ENCODE results near the gene IMPDH1.
A peak's percentile ranks its signal among the peaks of the same experiment; 100 is the strongest.

The IMPDH1 gene

DNA sequence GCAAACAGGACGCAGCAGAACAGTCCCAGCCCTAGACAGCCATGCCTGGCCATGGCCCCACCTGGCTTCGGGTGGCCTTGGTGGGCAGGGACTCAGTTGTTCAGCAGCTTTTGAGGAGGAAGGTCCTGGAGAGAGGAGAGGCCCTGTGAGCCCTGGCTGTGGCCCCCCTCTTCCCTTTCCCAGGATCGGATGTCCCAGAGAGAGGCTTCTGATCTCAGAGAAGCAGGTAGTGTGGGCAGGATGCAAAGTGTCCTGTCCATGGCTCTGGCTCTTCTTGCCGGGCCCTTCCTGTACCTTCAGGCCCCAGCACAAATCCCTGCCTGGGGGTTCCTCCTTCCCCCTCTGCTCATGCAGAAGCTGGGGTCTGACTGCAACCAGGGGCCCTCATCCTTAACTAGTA, 49.8 kb downstream of the IMPDH1 start:
- no peak for FAIRE-seq

DNA sequence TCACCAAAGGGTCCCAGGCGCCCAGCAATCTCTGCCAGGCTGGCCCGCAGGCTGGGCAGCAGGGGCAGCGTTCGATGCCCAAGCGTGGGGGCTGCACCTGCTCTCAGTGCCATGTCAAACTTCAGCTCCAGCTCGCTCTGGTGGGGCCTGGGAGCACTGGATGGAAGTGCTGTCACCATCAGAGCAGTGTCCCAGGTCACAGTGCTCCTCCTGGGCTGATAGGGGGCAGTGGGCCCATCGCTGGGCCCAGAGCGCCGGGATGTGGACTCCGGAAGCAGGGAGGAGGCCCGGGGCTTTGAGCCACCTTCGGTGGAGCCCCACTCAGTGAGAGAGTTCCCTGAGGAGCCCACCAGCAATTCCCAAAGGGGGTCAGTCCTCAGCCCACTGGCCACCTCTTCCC, 50.4 kb downstream of the IMPDH1 start:
- no peak for FAIRE-seq

DNA sequence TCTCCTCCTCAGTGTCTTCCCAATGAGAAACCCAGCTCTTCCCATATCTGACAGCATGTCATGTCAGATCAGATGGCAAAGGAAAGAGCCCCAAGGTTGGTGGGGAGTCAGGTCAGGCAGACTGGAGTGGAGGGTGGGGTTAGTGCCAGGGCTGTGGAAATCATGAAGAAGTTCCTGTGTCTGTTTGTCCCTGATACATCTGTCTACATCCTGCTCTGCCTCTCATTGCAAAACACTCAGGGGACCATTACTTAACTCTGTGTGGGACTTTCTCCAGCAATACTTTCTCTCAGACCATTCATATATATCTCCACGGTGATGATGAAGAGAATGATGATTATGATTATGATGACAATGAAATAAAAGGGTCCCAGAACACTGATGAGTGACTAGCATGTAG, 51.5 kb downstream of the IMPDH1 start:
- FAIRE-seq, result no peak

DNA sequence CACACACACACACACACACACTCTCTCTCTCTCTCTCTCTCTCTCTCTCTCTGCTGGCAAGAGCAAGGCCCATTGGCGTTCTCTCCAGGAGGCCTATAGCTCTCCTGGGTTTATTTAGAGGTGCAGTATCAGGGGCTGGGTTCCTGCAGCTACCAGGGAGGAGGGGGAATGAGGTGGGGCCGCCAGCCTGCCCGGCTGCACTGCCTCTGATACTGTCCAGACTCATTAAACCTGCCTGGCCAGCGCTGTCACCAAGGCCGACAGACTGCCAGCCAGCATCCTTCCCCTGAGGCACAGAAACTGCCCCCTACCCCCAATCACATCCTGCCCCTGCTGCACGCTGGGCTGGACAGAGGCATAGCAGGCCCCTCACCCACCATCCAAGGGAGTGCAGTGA, 52.6 kb downstream of the IMPDH1 start:
- FAIRE-seq, result no peak

DNA sequence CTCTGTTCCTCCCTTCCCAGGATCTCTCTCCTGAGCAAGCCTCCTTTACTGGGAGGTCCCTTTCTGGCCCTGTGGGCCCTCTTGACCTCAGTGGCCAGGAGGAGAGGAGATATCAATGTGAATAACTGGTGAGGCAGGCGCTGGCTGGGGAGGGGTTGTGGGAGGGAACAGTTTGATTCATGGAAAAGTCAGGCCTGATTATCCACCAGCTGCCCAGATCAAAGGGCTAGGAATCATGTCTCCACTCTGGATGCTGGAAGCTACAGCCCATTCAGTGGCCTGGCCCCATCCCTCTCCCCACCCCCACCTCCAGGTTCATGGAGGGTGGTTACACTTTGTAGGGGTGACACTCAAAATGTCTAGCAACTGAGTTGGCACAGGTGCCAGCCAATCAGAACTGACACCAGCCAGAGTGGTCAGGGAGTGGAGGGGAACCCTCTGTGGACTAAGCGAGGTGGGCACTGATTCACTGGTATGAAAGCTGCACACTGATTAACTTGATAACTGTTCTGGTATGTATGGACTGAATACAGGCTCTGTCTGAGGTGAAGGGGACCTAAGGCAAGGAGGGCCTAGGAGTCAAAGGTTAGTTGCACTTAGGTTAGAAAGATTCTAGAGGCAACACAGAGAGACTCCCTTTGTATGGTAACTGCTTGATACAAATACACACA, 53.1 kb downstream of the IMPDH1 start:
- FAIRE-seq, result no peak

DNA sequence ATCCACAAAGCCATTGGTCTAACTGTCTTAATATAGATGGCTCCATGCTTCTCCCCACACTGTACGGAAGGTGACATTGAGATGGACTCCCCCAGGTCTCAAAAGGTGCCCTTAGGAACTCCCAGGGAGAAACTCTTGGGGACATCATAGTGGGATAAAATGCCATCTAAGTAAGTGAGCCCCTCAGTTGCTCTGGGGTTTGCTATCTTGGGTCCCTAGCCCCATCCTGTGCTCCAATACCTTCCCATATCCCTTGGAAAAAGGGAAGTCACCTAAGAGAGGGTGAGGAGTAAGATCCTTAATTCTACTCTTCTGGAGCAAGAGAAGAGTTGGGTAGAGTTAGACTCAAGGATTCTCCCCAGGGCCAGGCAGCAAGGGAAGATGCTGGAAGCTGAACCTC, 56.2 kb downstream of the IMPDH1 start:
- no peak for FAIRE-seq

DNA sequence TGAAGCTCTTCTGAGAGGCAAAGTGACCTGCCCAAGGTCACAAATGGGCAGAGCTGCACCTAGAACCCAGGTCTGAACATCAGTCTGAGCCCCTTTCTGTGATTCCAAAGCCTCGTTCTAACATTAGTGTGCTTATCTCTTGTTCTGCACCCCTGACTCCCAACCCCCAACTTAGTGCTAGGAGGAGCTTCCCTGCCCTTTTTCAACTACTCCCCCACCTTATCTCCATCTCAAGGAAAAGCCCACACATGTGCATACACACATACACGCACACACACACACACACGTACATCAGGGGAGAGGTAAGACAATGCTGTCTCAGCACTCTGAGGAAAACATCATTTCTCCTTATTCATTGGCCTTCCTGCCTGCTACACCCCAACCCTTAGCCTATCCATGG, 56.6 kb downstream of the IMPDH1 start:
- no peak for FAIRE-seq

DNA sequence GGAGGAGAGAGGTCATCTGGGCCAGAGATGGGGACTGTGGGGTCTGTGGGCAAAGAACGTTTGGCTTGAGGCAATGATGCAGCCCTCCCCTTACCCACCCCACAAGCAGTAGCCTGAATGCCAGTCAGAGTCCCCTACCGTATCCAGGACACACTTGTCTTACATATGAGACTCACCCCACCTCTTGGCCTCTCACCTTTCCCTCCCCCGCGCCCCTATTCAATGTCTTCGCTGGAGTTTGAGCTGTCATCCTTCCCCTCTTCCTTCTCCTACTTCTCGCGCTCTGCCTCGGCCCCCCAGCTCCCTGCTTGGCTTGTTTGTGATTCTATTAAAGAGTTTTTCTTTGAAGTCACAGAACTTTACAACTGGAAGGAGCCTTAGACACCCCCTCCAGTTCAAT, 57.1 kb downstream of the IMPDH1 start:
- FAIRE-seq, result no peak

DNA sequence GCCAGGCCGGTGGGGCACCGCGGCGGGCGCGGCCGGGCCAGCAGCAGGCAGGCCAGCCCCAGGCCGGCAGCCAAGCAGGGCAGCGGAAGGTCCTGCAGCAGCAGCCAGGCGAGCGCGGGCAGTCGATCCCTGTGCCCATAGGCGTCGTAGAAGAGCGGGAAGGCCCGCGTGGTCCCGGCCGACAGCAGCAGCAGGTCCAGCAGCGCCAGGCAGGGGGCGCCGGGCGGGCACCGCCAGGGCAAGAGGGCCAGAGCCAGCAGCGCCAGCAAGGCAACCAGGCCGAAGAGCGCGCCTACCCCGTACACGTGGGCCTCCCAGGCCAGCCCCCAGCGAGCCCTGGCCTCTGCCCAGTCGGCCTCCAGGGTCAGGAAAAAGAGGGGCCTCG, 57.6 kb downstream of the IMPDH1 start:
- FAIRE-seq, result no peak

DNA sequence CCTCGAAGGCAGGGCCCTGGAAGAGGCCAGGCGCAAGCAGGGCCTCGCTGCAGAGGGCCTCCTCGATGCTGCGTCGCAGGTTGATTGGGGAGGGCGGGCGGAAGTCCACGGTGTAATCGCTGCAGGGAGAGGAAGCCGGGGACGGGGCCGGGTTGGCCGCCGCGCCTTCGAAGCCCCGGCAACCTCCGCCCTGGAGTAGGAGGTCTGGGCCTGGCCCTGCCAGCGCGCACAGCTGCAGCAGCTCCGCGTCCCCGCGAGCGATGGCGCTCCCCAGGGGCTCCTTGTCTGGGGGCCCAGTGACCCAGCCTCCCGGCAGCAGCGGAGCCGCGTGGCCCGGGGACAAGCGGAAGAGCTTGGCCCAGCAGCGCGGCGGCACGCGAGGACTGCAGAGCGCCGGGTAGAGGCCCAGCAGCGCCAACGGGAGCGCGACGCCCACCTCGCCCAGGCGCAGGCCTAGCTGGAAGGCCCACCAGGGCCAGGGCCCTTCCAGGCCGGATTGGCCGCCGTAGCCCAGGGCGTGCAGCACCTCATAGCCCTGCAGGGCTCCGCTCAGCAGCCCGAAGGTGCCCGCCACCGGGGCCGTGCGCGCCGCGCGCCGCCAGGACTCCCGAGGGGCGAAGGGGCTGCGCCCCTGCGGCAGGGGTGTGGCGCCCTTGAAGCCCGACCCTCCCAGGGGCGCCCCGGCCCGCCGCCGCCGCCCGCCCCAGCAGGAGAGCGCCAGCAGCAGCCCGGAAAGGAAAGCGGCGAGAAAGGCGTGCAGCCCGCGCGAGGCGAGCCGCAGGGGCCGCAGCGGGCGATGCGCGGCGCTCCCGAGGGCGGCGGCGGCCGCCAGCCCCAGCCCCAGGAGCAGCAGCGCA, 58.3 kb downstream of the IMPDH1 start:
- FAIRE-seq, result no peak

DNA sequence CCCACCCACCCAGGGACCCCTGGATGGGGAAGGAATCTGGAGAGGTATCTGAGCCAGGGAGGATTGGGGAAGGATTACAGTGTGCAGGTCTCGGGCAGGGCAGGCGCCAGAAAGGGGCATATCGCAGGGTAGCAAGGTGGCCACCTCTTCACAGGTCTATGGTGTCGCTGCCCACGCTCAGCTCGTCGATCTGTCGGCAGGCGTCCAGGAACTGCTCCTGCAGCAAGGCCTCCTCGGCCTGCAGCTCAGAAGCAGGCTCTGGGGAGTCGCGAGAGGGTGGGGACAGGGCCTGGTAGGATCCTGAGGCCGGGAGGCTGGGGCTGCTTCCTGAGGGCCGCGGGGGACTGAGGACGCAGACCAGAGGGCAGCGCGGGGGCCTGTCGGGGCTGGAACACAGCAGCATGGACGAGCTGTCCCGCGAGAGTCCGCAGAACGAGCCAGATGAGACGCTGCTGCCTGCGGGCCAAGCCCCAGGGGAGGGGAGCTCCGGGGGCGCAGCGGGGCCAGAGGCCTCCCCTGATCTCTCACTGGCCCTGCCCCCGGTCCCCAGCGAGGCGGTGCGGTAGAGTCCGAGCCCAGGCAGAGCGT, 59.0 kb downstream of the IMPDH1 start:
- no peak for FAIRE-seq

DNA sequence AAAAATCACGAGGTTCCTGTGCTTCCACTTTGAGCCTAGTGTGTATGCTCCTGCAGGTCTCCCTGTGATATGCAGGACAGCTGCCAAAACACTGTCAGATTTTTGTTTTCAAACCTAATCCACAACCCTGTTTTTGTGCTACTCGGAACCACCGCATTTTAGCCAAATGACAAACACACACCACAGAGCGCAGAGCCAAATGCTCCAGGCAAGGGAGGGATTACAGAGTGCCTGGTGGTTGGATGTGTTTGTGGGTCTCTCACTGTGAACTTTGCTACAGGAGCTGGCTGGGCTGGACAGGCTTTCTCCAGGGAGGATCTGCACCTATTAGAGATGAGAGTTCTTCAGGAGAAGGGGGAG, 60.3 kb downstream of the IMPDH1 start:
- FAIRE-seq, result no peak

DNA sequence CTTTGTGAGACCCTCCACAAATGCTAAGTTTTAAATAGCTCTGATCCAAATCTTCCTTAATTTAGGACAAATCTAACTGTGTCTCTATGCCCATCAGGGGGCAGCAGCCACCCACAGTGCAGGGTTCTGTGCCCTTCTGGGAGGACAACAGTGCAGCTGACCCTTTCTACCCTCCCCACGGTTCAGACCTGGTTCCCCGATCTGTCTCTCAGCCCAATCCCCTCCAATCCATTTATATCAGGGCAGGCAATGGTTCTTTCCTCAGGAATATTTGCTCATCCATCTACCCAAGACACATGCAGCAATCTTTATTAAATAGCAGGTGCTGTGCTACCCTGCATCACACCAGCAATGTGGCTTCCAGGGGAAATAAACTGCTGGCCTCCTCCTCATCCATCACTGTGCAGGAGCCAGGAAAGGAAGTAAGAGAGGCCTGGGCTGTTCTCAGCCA, 62.1 kb downstream of the IMPDH1 start:
- no peak for FAIRE-seq

DNA sequence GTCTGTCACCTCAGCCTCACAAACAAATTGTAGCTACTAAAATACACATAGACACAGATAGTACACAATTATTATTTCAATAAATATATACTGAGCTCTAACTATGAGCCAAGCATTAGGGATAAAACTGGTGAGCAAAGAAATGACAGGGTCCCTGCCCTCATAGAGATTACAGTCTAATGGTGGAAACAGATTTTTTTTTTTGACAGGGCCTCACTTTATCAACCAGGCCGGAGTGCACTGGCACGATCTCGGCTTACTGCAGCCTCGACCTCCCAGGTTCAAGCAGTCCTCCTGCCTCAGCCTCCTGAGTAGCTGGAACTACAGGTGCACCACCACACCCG, 65.4 kb downstream of the IMPDH1 start:
- FAIRE-seq, result no peak

DNA sequence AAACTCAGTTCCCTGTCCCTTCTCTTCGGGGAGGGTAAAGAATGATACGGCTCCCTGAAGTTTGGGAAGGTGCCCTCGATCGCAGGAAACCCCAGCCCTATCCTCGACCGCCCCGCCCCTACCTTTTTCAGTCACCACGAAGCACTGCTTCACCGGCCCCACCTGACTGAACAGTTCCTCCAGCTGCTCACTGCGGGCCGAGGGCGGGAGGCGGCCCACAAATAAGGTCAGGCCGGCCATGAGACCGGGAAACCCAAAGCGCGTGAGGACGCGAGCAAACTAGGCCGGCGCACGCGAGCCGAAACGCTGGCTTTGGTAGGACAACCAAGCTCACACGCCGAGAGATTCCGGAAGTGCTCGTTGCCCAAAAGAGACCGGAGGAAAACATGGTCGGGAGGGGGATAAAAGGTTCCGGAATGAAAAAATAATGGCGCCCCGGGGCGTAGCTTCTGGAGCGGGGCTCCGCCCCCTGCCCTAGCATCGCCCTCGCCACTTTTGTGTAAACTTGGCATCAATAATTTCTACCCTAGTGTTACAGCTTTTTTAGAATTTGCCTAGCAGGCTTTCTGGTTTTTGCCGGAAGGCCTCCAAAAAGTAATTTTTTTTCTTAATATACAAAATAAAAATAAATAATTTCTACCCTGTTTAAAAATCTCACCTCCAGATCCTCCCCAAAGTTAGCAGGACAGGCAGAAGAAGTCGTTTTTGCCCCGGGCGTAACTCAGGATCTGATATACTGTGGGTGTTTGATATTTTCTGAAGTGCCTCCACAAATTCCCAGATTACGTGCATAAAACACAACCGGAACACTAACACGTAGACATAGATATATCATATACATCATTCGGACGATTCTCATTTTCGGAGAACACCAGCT, 66.0 kb downstream of the IMPDH1 start, which contains the start of gene RBM28:
Gene RBM28 (minus strand): TSS at position 355 of the 877 bp plus-strand sequence. CDS start 115 bp downstream, at position 240.
- FAIRE-seq, result peak; percentile 79
